NCI-H446 treated with DMSO at 0.1 percent for 48 hours (cell line): ENCODE data around the gene RALB.
A peak's percentile ranks its signal among the peaks of the same experiment; 100 is the strongest.

Experiments
- DNase-seq: peaks from one replicate; lab custom pipeline; 2025; lab: John Stamatoyannopoulos, UW

Gene RALB, protein sequence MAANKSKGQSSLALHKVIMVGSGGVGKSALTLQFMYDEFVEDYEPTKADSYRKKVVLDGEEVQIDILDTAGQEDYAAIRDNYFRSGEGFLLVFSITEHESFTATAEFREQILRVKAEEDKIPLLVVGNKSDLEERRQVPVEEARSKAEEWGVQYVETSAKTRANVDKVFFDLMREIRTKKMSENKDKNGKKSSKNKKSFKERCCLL

DNA sequence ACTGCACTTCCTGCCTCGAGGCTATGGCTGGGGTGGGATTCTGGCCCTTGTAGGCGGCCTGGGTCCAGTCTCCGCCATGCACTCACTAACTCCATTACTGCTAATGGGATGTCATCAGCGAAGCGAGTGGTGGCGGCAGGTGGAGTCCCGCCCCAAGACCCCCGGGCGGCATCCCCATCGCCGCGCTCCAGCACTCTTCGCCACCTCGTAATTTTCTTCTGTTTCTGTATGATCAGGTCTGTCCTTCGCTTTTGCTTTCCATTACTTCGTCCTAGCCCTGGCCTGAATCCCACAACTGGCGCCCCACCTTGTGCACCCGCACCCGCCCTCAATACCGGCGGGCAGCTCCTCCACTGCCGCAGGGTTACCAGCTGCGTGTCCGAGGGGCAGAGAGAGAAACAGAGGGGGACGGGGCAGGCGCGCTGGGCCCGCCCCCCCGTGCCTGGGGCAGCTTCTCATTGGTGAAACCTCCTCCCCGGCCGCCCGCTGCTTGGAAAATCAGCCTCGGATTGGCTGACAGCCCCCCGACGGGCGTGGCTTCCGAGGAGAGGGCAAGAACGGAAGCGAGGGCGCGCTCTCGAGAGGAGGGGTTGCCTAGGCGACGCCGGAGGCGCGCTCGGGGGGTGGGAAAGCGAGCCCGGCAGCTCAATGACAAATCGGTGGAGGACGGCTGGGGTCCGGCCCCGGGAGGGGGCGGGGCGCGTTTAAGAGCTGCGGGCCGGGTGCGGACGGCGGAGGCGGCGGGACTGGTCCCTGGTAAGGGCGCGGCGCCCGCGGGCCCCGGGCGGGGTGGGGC lies at the start of gene RALB:
Gene RALB (plus strand): TSS at position 628 of the 796 bp plus-strand sequence. CDS start 25,813 bp downstream, outside the sequence.
- peak; percentile 91 for DNase-seq

GRCh38 chr2:120203251-120204021 lies 49.2 kb upstream of the RALB start:
- no peak for DNase-seq

DNA sequence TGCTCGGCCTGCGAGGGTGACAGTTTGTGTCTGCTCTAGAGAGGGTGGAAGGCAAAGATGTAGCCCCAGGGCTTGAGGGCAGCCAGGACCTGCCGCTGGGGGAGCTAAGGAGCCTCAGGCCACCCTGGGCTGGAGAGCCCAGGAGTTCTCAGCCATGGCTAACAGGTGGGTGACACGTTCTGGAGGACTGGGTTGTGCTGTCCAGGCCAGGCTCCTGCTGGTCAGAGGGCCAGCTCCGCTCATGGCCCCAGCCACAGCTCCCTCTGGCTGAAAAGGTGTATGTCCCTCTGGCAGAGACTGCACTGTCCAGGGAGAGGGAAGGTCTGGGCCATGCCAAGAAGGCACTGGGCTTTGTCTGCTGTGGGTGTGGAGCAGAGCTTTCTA lies 48.6 kb upstream of the RALB start:
- no peak for DNase-seq

DNA sequence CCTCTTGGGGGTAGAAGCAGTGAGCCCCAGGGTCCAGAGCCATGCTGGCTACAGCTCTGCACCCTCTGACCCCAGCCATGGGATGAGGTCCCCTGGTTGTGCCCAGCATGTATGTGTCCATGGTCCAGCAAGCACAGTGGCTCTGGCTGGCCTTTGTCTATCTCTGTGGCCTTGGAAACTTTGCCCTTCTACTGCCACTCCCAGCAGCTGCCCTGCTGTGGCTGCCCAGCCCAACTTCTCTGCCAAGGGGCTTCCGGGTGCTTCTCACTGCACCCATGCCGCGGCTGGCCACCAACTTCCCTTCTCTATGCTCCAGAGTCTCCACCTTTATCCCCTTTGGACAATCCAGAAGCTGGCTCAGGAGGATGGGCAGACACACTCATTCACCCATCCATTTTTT lies 48.2 kb upstream of the RALB start:
- no peak for DNase-seq

GRCh38 chr2:120204945-120205670 lies 47.5 kb upstream of the RALB start:
- no peak for DNase-seq

- no peak for DNase-seq
Measured at GRCh38 chr2:120206022-120206581, 46.5 kb upstream of the RALB start.

DNA sequence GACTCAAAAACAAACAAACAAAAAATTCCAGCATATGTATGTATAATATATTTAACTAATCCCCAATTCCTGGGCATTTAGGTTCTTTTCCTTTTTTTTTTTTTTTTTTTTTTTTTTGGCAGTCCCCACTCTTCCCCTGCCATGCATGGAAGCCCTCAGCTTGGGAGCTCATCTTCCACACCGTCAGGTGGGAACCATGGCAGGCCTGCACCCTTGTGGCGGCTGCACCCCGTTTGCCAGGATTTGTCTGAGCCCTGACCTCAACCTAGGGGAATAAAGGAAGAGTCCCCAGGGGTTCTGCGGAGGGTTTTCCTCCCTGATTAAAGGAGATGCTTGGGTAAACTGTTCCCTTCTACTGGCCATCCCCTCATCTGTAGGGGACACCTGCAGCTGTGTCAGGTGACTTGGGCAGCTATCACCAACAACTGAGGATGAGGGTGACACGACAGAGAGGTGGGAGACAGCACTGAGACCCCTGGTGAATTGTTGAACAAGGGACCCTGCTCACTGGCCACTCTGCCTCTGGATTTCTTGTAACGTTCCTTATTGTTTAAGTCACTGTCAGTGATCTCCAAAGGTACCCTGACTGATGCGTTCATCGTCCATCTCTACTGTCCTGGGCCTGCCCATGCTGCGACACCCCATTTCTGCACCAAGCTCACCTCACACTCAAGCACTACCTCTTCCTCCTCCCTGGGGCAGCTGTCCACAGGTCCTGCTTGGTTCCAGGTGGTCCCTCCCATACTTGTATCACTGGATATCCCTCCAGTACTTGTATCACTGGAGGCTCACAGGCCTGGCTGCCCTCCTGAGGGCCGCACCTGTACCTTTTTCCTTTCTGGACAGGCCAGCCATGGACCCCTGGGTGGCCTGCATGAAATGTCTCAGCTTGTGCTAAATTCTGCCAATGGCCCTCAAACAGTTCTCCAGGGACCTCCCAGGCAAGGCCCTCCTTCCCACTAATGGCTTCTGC lies 44.0 kb upstream of the RALB start:
- DNase-seq: no peak

DNA sequence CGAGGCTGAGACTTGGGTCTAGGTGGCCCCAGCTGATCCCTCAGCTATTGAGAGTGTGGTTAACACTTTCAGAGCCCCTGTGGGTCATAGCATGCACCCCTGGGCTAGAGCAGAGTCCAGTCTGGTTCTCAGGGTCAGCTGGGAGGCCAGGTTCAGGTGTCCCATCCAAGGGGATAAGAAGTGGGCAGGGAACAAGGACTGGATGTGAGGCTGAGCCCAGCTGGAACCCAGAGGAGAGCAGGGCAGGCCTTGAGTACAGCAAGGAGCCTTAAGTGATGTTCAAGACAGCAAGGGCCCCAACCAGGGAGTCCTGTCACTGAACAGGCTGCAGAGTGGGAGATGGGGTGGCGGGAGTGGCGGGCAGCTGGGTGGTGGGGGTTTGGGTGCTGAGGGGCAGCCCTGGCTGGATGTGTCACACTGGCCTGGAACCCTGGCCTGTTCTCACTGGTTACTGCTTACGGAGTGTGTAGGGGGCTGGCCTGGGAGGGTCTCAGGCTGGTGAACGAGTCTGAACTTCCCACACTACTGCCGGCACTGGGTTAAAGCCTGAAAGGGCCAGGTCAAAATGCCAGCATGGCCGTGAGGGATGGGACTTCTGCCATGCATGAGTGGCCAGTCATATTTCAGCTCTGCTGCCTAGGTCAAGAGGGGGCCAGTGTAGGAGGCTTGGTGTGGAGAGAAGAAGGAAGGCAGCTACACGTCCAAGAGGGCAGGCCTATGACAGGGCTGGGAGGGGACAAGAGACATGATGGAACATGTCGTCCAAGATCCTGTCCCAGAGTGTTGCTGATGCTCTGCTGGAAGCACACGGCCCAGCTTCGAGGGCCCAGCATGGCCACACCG lies 43.0 kb upstream of the RALB start:
- no peak for DNase-seq

DNA sequence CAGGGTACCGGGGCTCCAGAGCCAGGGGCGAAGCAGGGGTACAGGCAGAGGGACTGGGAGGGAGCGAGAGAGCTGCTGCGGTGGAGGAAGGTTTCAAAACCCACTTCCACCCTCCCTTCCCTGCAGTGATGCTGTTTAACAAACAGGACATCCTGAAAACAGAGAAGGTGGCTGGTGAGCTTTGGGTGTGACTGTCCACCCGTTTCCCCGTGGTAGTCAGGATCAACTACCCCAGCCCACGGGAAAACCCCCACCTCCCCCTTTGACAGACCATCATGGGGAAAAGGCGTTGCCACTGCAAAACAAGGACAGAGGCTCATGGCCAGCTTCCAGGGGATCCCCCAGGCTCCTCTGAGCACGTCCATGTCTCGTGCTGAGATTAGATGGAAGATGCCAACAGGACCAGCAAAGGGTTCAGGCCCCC lies 42.4 kb upstream of the RALB start:
- no peak for DNase-seq

GRCh38 chr2:120218181-120218580 lies 34.5 kb upstream of the RALB start:
- DNase-seq: no peak

GRCh38 chr2:120219291-120219690 lies 33.4 kb upstream of the RALB start:
- no peak for DNase-seq

GRCh38 chr2:120219766-120220165 lies 32.9 kb upstream of the RALB start:
- no peak for DNase-seq

DNA sequence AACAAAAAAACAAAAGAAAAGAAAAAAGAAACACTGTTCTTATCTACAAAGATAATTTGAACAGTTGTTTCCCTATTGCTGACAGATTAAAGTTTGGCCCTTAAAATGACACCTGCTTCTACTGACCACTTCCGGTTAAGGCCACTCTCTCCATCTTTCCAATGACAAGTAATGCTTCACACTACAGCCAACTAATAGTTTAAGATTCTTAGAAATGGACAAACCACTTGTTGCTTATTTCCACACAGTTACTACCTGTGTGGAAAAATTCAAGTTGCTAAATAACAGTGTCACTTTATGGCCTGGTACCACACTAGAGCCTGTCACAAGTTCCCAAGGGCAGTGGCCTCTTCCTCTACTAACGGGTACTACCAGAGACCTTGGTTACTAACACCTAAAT lies 31.9 kb upstream of the RALB start:
- DNase-seq: no peak

GRCh38 chr2:120221616-120222015 lies 31.0 kb upstream of the RALB start:
- DNase-seq: no peak

DNA sequence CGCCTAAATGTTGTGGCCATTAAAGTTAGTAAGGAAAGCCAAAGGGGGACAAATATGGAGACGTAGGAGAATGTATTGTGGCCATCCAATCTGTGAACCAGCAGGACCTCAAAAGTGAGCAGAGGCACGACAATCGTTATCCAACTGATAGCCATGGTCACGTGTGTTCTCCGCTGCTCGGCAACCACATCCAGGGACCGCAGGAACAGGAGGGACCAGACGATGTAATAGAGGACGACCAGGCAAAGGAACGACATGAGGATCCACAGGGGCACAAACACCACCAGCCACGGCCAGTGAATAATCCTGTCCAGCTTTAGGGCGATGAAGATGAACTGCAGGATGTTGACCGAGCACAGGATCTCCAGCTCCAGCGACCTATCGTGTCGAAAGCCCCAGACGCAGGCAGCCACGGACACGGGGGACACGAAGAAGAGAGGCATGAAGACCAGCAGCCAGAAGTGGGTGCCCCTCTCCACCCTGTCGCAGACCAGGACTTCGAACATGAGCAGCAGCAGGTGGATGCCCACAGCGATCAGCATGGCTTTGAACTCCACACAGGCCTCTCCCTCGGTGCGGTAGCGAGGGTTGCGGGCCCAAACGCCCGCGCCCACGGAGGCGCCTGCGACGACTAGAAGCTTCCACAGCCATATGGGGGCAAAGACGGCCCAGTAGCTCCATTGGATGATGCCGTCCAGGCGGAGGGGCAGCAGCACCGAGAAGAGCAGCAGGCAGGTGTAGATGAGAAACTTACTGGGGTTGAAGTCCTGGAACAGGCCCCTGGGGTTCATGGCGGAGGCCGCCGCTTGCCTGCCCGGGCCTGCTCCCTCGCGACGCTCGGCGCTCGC lies 30.2 kb upstream of the RALB start:
- DNase-seq: no peak

DNA sequence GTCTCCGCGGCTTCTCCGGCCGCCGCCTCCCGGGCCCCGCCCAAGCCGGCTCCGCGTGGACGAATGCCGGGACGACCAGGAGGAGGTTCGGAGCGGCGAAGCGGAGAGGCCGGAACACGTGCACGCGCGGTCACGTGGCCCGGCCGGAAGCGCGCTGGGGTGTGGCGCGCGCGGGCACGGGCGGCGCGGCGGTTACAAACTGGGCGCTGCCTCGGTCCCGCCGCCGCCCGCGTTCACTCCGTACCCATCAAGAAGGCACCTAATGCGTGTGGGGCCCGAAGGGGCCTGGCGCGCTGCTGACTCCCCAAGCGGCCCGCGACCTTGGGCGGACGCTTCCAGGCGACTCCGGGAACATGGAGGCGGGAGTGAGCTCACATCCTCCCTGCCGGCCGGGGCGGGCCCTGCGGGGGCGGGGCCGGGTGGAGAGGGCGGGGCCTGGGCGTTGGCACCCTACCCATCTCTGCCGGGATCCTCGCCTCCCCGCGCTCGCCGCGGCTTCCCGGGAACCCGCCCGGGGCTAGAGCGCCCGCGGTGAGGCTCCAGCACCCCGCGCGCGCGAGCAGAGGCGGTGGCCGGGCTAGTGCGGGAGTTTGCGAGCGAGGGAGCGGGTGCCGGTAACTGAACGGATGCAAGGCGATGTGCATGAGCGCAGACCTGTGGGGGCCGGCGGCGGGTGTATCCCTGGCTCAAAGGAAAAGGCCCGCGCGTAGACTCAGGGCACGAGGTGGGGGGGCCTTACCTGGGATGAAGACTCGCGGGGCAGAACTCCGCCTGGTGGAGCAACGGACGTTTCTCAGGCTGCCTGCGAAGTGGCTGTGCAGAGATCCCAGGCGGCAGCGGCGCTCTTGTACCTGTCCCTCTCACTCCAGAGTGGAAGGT lies 29.4 kb upstream of the RALB start, which contains the start of gene TMEM185B:
Gene TMEM185B (minus strand): TSS at position 367 of the 879 bp plus-strand sequence. CDS start 424 bp downstream, outside the sequence.
- DNase-seq: peak; percentile 76

- no peak for DNase-seq
Measured at GRCh38 chr2:120224256-120224655, 28.4 kb upstream of the RALB start.
